GM12878 (cell line): ENCODE results near the gene MAML2. TPM values are rescaled to one million over a fixed set of nuclear protein-coding genes. Genes with fewer than 3 reads are reported as not detected.

Experiments
- ATAC-seq: fragments of 200-7000 bp; cut with Tn5 transposase; 3 replicates; pipeline ENCODE4 v1.9.1; 2020; ENCODE audit warnings: mild to moderate bottlenecking, moderate library complexity
- BruUV-seq: library from RNA; stranded (reverse); fragments of 400-500 nt; replicated peaks from 2 replicates; lab custom pipeline; 2021; lab: Mats Ljungman, UMichigan
- CTCF ChIA-PET: fragments of 300-600 bp; sonication (Branson Sonifier 250); formaldehyde crosslinking; extraction: SDS; loops from one replicate; lab custom pipeline; 2021; ENCODE audit warnings: inconsistent platforms; lab: Yijun Ruan, JAX
- POLR2A ChIA-PET: fragments of 350-600 bp; formaldehyde crosslinking; extraction: SDS; loops from one replicate; lab custom pipeline; 2021; ENCODE audit warnings: inconsistent platforms; lab: Charles Lee
- RAD21 ChIA-PET: fragments of 300-600 bp; sonication (Branson Sonifier 250); formaldehyde crosslinking; loops from one replicate; lab custom pipeline; 2023; ENCODE audit warnings: antibody characterized with exemption; ENCODE audit not compliant: unreplicated experiment; lab: Charles Lee
- SMC1A ChIA-PET: fragments of 300-600 bp; sonication (Branson Sonifier 250); formaldehyde crosslinking; loops from one replicate; lab custom pipeline; 2023; ENCODE audit not compliant: unreplicated experiment, uncharacterized antibody; lab: Charles Lee
- DNase-seq: peaks from one replicate; pipeline ENCODE4 v3.0.0-alpha.2; 2011; ENCODE audit warnings: low read depth, low spot score
- FAIRE-seq: peaks from 3 replicates; lab custom pipeline; 2011; peaks lifted over from hg19 to GRCh38; lab: Jason Lieb, UNC
- H2AFZ ChIP-seq: 2 replicates; pipeline ENCODE4 v1.6.0; 2011; ENCODE audit warnings: low read depth, low read length, control low read depth; ENCODE audit not compliant: control insufficient read depth
- H3K27ac ChIP-seq: 2 replicates; pipeline ENCODE4 v1.5.1; 2011; ENCODE audit warnings: control low read depth; ENCODE audit not compliant: control insufficient read depth, insufficient read depth
- H3K27me3 ChIP-seq, 2 experiments: replicated peaks in 1 of 2; 2 replicates each; pipeline versions ENCODE4 v1.6.0 to v1.6.1; 2011; ENCODE audit warnings: low read length in 1 of 2; ENCODE audit not compliant: control insufficient read depth in 2 of 2, insufficient read depth in 2 of 2
- H3K36me3 ChIP-seq, 2 experiments: 2 replicates each; pipeline ENCODE4 v1.5.1; 2011; ENCODE audit warnings: low read length in 1 of 2; ENCODE audit not compliant: control insufficient read depth in 2 of 2, insufficient read depth in 2 of 2
- H3K4me1 ChIP-seq: 2 replicates; pipeline ENCODE4 v1.6.1; 2011; ENCODE audit warnings: mild to moderate bottlenecking, low read length, moderate library complexity, mixed read lengths; ENCODE audit not compliant: control insufficient read depth, insufficient read depth
- H3K4me2 ChIP-seq: 2 replicates; pipeline ENCODE4 v1.6.0; 2011; ENCODE audit warnings: control low read depth; ENCODE audit not compliant: control insufficient read depth, insufficient read depth
- H3K4me3 ChIP-seq: fragments of 200-600 bp; sonication (generic); 2 replicates; pipeline ENCODE4 v1.5.1; 2016
- H3K79me2 ChIP-seq: 2 replicates; pipeline ENCODE4 v1.6.0; 2011; ENCODE audit warnings: low read length; ENCODE audit not compliant: control insufficient read depth, insufficient read depth
- H3K9ac ChIP-seq: 2 replicates; pipeline ENCODE4 v1.8.0; 2011; ENCODE audit warnings: low read length, control low read depth, mixed read lengths; ENCODE audit not compliant: control insufficient read depth, insufficient read depth
- H3K9me3 ChIP-seq: replicated peaks from 3 replicates; pipeline ENCODE4 v1.5.1; 2011; ENCODE audit warnings: mild to moderate bottlenecking, low read length; ENCODE audit not compliant: control insufficient read depth, insufficient read depth
- H4K20me1 ChIP-seq: 2 replicates; pipeline ENCODE4 v1.6.0; 2011; ENCODE audit not compliant: control insufficient read depth, insufficient read depth
- CBX5 ChIP-seq: sonication (generic); IDR thresholded peaks from 2 replicates; pipeline ENCODE4 v1.6.1; 2016; ENCODE audit warnings: low read depth, moderate library complexity, mild to moderate bottlenecking, inconsistent platforms
- CHD2 ChIP-seq: IDR thresholded peaks from 2 replicates; pipeline ENCODE4 v1.6.1; 2011; ENCODE audit warnings: low read depth, low read length, improper control_type of control experiment, borderline replicate concordance
- CREM ChIP-seq: IDR thresholded peaks from 2 replicates; pipeline ENCODE4 v1.6.1; 2014; ENCODE audit warnings: antibody characterized with exemption, low read depth
- HDGF ChIP-seq: fragments of 450-650 bp; IDR thresholded peaks from 2 replicates; pipeline ENCODE4 v1.6.1; 2016; ENCODE audit warnings: antibody characterized with exemption
- MTA3 ChIP-seq: IDR thresholded peaks from 2 replicates; pipeline ENCODE4 v1.6.1; 2012; ENCODE audit warnings: low read length, inconsistent platforms, borderline replicate concordance
- NFIC ChIP-seq: IDR thresholded peaks from 2 replicates; pipeline ENCODE4 v1.6.1; 2012; ENCODE audit warnings: low read depth, mild to moderate bottlenecking, inconsistent platforms, low read length, moderate library complexity
- RCOR1 ChIP-seq: conservative IDR thresholded peaks from 2 replicates; pipeline ENCODE4 v1.6.1; 2012; ENCODE audit warnings: low read depth, low read length, improper control_type of control experiment
- SMC3 ChIP-seq: IDR thresholded peaks from 2 replicates; pipeline ENCODE4 v1.6.1; 2011; ENCODE audit warnings: low read length, improper control_type of control experiment, borderline replicate concordance
- SREBF2 ChIP-seq: IDR thresholded peaks from 2 replicates; pipeline ENCODE4 v1.6.1; 2012; ENCODE audit warnings: mild to moderate bottlenecking, low read length
- SUPT20H ChIP-seq: IDR thresholded peaks from 2 replicates; pipeline ENCODE4 v1.6.1; 2011; ENCODE audit warnings: low read depth, mild to moderate bottlenecking, low read length, moderate library complexity, borderline replicate concordance; ENCODE audit not compliant: control insufficient read depth
- TCF3 ChIP-seq: IDR thresholded peaks from 2 replicates; pipeline ENCODE4 v1.6.1; 2012; ENCODE audit warnings: low read depth, mild to moderate bottlenecking, low read length, borderline replicate concordance; ENCODE audit not compliant: insufficient read depth
- ZNF384 ChIP-seq: IDR thresholded peaks from 2 replicates; pipeline ENCODE4 v1.6.1; 2012; ENCODE audit warnings: low read depth, mild to moderate bottlenecking, low read length, improper control_type of control experiment, borderline replicate concordance
- WGBS: methylation state at CpG from one replicate; pipeline ENCODE4 v1.1.6; 2016; ENCODE audit warnings: low lambda C conversion rate; ENCODE audit not compliant: insufficient replicate concordance, insufficient coverage; ENCODE audit errors: missing lambda C conversion rate; 5-methylcytosine and 5-hydroxymethylcytosine counted together
- in situ Hi-C: fragments of 300-500 bp; cut with MboI; formaldehyde crosslinking; loops from 9 replicates; pipeline ENCODE4 v1.14.3; 2018; ENCODE audit warnings: mixed read lengths
- intact Hi-C: fragments of 100-400 bp; cut with micrococcal nuclease; formaldehyde crosslinking; loops from one replicate; pipeline ENCODE4 v1.14.2; 2022; ENCODE audit not compliant: unreplicated experiment
- polyA plus RNA-seq, 11 experiments: library from polyadenylated mRNA; depleted of rRNA in 4 of 11; unstranded in 6 of 11; stranded (reverse) in 5 of 11; fragments of >200 nt; fragmentation: Nextera tagmentation in 4 of 11; fragmentation: Illumina TruSeq in 1 of 11; extraction: Ambion mirVana in 4 of 11; extraction: Trizol in 1 of 11; gene quantifications; 1 replicate in 1 of 11; 2 replicates in 10 of 11; pipeline versions ENCODE4 v1.2.1 to v1.2.3, GENCODE V29; 2011 to 2016; ENCODE audit warnings: inconsistent platforms in 2 of 11, missing spikeins in 2 of 11, low read depth in 1 of 11
- total RNA-seq, 4 experiments: library from RNA; depleted of rRNA in 3 of 4; stranded (reverse); fragments of >200 nt in 3 of 4; fragmentation: Illumina TruSeq in 1 of 4; extraction: Trizol in 1 of 4; gene quantifications; 2 replicates each; pipeline versions ENCODE4 v1.2.1 to v1.2.3, GENCODE V29; 2013 to 2021
- TF ChIP-seq, protein P1 (sequence below): fragments of 450-650 bp; IDR thresholded peaks from 2 replicates; pipeline ENCODE4 v1.6.1; 2016; ENCODE audit warnings: mild to moderate bottlenecking, moderate library complexity, borderline replicate concordance
- TF ChIP-seq, protein P2 (sequence below): fragments of 450-650 bp; IDR thresholded peaks from 2 replicates; pipeline ENCODE4 v1.6.1; 2016; ENCODE audit warnings: mild to moderate bottlenecking
- TF ChIP-seq, protein P3 (sequence below): fragments of 450-650 bp; conservative IDR thresholded peaks from 2 replicates; pipeline ENCODE4 v1.6.1; 2017; ENCODE audit warnings: mild to moderate bottlenecking, moderate library complexity

Gene MAML2
- total and polyA plus RNA-seq, 10 of the 15 experiments (the other 5 are each of a cell fraction or from before 2014, with no cell fraction given), result 2.5 to 15.1 (median 12.0) TPM

DNA sequence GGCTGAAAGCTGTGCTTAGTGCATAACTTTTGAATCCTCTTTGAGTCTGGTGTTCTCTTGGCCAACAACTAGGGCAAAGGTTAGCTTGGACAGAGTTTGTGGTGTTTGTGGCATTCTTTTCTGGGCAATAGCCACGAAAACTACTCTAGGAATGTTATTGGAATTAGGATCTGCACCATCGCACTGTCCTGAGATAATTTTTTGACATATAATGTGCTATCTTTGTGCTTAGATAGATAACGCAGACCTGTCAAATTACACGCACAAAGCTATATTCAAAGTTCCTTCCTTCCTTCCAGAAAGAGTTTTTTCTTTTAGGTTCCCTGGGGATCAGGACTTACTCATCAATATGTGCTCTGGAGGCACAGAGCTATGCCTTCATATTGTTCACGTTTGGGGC is 252.3 kb downstream of the MAML2 start:
- Histone ChIP-seq H3K27ac (no peak overlapping the region), H3K9ac (no peak overlapping the region), H3K9me3 (no peaks in the 10 kb centered on the region), H3K36me3 (peaks cover 5 to 6% of the 10 kb centered on the region in 2 experiments), H3K4me3 (no peak overlapping the region), H3K4me2 (no peak overlapping the region), H3K27me3 (no peaks in the 10 kb centered on the region), H4K20me1 (no peaks in the 10 kb centered on the region; the same call in 1 of the 2 replicates), H3K79me2 (peaks cover 1% of the 10 kb centered on the region; the same call in 1 of the 2 replicates), H3K4me1 (no peaks in the 10 kb centered on the region), H2AFZ (no peak overlapping the region)
- intact Hi-C loops (loop anchor here (5.0 kb wide), 1 partner anchor 302 kb away; the partner anchor contains the start of gene JRKL), in situ Hi-C loops (no loop called here)
- DNase-seq (no peak), FAIRE-seq (no peak), ATAC-seq (no peak)
- RAD21 ChIA-PET, result interaction anchor here (1.6 to 3.5 kb wide), 2 partner anchors 252 to 334 kb away, joined by 4 to 49 read pairs; partner anchors contain the start of gene MAML2
- CTCF ChIA-PET, result interaction anchor here (0.6 to 6.5 kb wide), 10 partner anchors 9 to 303 kb away, joined by 3 to 67 read pairs (median 3); partner anchors contain the start of gene MAML2
- SMC1A ChIA-PET, result interaction anchor here (0.7 to 8.5 kb wide), 7 partner anchors 9 to 303 kb away, joined by 3 to 62 read pairs (median 4); partner anchors contain the start of gene MAML2
- BruUV-seq, result TSS peak; percentile 12
- 69% methylated on average over 5 of the region's 5 CpGs for WGBS
- POLR2A ChIA-PET, result no interaction called here
- TF ChIP-seq ZNF384 (no peak), CREM (no peak), SMC3 (no peak), MTA3 (no peak), RCOR1 (no peak), HDGF (no peak), SREBF2 (no peak), TCF3 (no peak), CBX5 (no peak), CHD2 (no peak), SUPT20H (no peak), NFIC (no peak)
- TF ChIP-seq, protein P1, sequence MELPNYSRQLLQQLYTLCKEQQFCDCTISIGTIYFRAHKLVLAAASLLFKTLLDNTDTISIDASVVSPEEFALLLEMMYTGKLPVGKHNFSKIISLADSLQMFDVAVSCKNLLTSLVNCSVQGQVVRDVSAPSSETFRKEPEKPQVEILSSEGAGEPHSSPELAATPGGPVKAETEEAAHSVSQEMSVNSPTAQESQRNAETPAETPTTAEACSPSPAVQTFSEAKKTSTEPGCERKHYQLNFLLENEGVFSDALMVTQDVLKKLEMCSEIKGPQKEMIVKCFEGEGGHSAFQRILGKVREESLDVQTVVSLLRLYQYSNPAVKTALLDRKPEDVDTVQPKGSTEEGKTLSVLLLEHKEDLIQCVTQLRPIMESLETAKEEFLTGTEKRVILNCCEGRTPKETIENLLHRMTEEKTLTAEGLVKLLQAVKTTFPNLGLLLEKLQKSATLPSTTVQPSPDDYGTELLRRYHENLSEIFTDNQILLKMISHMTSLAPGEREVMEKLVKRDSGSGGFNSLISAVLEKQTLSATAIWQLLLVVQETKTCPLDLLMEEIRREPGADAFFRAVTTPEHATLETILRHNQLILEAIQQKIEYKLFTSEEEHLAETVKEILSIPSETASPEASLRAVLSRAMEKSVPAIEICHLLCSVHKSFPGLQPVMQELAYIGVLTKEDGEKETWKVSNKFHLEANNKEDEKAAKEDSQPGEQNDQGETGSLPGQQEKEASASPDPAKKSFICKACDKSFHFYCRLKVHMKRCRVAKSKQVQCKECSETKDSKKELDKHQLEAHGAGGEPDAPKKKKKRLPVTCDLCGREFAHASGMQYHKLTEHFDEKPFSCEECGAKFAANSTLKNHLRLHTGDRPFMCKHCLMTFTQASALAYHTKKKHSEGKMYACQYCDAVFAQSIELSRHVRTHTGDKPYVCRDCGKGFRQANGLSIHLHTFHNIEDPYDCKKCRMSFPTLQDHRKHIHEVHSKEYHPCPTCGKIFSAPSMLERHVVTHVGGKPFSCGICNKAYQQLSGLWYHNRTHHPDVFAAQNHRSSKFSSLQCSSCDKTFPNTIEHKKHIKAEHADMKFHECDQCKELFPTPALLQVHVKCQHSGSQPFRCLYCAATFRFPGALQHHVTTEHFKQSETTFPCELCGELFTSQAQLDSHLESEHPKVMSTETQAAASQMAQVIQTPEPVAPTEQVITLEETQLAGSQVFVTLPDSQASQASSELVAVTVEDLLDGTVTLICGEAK, result no peak
- TF ChIP-seq, protein P2, sequence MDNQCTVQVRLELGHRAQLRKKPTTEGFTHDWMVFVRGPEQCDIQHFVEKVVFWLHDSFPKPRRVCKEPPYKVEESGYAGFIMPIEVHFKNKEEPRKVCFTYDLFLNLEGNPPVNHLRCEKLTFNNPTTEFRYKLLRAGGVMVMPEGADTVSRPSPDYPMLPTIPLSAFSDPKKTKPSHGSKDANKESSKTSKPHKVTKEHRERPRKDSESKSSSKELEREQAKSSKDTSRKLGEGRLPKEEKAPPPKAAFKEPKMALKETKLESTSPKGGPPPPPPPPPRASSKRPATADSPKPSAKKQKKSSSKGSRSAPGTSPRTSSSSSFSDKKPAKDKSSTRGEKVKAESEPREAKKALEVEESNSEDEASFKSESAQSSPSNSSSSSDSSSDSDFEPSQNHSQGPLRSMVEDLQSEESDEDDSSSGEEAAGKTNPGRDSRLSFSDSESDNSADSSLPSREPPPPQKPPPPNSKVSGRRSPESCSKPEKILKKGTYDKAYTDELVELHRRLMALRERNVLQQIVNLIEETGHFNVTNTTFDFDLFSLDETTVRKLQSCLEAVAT, result no peak
- TF ChIP-seq, protein P3, sequence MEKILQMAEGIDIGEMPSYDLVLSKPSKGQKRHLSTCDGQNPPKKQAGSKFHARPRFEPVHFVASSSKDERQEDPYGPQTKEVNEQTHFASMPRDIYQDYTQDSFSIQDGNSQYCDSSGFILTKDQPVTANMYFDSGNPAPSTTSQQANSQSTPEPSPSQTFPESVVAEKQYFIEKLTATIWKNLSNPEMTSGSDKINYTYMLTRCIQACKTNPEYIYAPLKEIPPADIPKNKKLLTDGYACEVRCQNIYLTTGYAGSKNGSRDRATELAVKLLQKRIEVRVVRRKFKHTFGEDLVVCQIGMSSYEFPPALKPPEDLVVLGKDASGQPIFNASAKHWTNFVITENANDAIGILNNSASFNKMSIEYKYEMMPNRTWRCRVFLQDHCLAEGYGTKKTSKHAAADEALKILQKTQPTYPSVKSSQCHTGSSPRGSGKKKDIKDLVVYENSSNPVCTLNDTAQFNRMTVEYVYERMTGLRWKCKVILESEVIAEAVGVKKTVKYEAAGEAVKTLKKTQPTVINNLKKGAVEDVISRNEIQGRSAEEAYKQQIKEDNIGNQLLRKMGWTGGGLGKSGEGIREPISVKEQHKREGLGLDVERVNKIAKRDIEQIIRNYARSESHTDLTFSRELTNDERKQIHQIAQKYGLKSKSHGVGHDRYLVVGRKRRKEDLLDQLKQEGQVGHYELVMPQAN, result no peak
